ENCODE measurements around the gene ADAMTS9. TPM values are rescaled to one million over a fixed set of nuclear protein-coding genes. Genes with fewer than 3 reads are reported as not detected.

The ADAMTS9 gene
- total and polyA plus RNA-seq, 4 donors = 1.2 to 13.8 (median 7.4) TPM

DNA sequence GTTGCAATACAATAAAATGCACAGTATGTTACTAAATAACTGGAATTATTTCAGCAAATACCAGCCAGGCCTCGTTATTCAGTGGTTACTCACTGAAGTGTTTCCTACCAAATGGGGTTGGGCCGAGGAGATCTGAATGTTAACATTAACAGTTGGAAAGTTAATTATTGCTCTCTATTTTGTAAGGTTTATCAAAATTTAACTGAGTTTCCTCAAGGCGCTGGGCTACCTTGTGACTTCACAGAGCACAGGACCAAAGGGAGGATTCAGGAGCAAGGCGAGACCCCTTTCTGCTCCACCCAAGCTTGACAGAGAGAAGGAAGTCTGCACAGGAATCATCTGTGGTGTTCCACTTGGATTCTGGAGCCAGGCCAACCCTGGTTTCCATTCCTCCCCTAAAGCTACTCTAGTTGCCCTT is 21.6 kb downstream of the ADAMTS9 start:
- H3K9ac ChIP-seq (ENCODE audit: low read depth in 1 of 2, low read length in 2 of 2) = no peak overlapping the region
- TF ChIP-seq JUND (IDR thresholded peaks at IDR 0.05) = no peak
- no peak for TF ChIP-seq MAX (IDR thresholded peaks at IDR 0.05)
- TF ChIP-seq HNF4G (IDR thresholded peaks at IDR 0.05) = no peak
- TF ChIP-seq GABPA (IDR thresholded peaks at IDR 0.05 in 1 of 2, conservative IDR thresholded peaks at IDR 0.05 in 1 of 2) = no peak
- no peaks in the 10 kb centered on the region for H3K4me1 ChIP-seq (ENCODE audit: control insufficient read depth in 4 of 4, insufficient read depth in 4 of 4, low read length in 3 of 4)
- H3K36me3 ChIP-seq (ENCODE audit: control insufficient read depth in 4 of 4, insufficient read depth in 3 of 4, low read depth in 1 of 4, low read length in 3 of 4) = no peaks in the 10 kb centered on the region
- WGBS = 66% methylated on average over 4 of the region's 4 CpGs
- no peaks in the 10 kb centered on the region for H3K27me3 ChIP-seq (ENCODE audit: control insufficient read depth in 4 of 4, insufficient read depth in 4 of 4, low read length in 3 of 4)
- H3K27ac ChIP-seq (ENCODE audit: low read depth in 1 of 2, low read length in 2 of 2) = no peak overlapping the region
- no peak overlapping the region for H3K4me3 ChIP-seq (ENCODE audit: low read depth in 1 of 3, low read length in 3 of 3)
- no peak for DNase-seq (ENCODE audit: low spot score)
- H3K9me3 ChIP-seq (ENCODE audit: control insufficient read depth in 4 of 4, low read length in 3 of 4) = peaks cover 0 to 14% (median under 1%) of the 10 kb centered on the region in 4 donors

GRCh38 chr3:64664397-64664796 is 23.4 kb downstream of the ADAMTS9 start:
- WGBS = 93% methylated on average over 3 of the region's 3 CpGs
- no peaks in the 10 kb centered on the region for H3K27me3 ChIP-seq (ENCODE audit: control insufficient read depth in 4 of 4, insufficient read depth in 4 of 4, low read length in 3 of 4)
- H3K9me3 ChIP-seq (ENCODE audit: control insufficient read depth in 4 of 4, low read length in 3 of 4) = peaks cover 0 to 14% (median under 1%) of the 10 kb centered on the region in 4 donors
- DNase-seq (ENCODE audit: low spot score) = no peak
- no peaks in the 10 kb centered on the region for H3K36me3 ChIP-seq (ENCODE audit: control insufficient read depth in 4 of 4, insufficient read depth in 3 of 4, low read depth in 1 of 4, low read length in 3 of 4)
- TF ChIP-seq NR2F2 (IDR thresholded peaks at IDR 0.05) = no peak
- TF ChIP-seq JUND (IDR thresholded peaks at IDR 0.05) = no peak
- no peak for TF ChIP-seq HNF4A (conservative IDR thresholded peaks at IDR 0.05)
- no peak for TF ChIP-seq GABPA (IDR thresholded peaks at IDR 0.05 in 1 of 2, conservative IDR thresholded peaks at IDR 0.05 in 1 of 2)
- TF ChIP-seq YY1 (IDR thresholded peaks at IDR 0.05) = no peak
- TF ChIP-seq RXRA (IDR thresholded peaks at IDR 0.05) = no peak
- TF ChIP-seq HNF4G (IDR thresholded peaks at IDR 0.05) = no peak
- no peak for TF ChIP-seq SP1 (IDR thresholded peaks at IDR 0.05)
- TF ChIP-seq, protein P1, sequence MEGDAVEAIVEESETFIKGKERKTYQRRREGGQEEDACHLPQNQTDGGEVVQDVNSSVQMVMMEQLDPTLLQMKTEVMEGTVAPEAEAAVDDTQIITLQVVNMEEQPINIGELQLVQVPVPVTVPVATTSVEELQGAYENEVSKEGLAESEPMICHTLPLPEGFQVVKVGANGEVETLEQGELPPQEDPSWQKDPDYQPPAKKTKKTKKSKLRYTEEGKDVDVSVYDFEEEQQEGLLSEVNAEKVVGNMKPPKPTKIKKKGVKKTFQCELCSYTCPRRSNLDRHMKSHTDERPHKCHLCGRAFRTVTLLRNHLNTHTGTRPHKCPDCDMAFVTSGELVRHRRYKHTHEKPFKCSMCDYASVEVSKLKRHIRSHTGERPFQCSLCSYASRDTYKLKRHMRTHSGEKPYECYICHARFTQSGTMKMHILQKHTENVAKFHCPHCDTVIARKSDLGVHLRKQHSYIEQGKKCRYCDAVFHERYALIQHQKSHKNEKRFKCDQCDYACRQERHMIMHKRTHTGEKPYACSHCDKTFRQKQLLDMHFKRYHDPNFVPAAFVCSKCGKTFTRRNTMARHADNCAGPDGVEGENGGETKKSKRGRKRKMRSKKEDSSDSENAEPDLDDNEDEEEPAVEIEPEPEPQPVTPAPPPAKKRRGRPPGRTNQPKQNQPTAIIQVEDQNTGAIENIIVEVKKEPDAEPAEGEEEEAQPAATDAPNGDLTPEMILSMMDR (IDR thresholded peaks at IDR 0.05; ENCODE audit: low read depth, low read length, missing input control) = no peak
- no peak for TF ChIP-seq FOXA1 (IDR thresholded peaks at IDR 0.05)
- no peak for TF ChIP-seq FOXA2 (IDR thresholded peaks at IDR 0.05)
- no peak for TF ChIP-seq MAX (IDR thresholded peaks at IDR 0.05)
- TF ChIP-seq EGR1 (IDR thresholded peaks at IDR 0.05; ENCODE audit: low read depth in 2 of 2) = no peak
- TF ChIP-seq ZBTB33 (IDR thresholded peaks at IDR 0.05) = no peak
- TF ChIP-seq ATF3 (IDR thresholded peaks at IDR 0.05) = no peak
- no peak overlapping the region for H3K4me3 ChIP-seq (ENCODE audit: low read depth in 1 of 3, low read length in 3 of 3)
- no peak overlapping the region for H3K27ac ChIP-seq (ENCODE audit: low read depth in 1 of 2, low read length in 2 of 2)
- H3K4me1 ChIP-seq (ENCODE audit: control insufficient read depth in 4 of 4, insufficient read depth in 4 of 4, low read length in 3 of 4) = no peaks in the 10 kb centered on the region
- H3K9ac ChIP-seq (ENCODE audit: low read depth in 1 of 2, low read length in 2 of 2) = no peak overlapping the region

Data from liver (tissue), 9 donors.